Smooth muscle cell (in vitro differentiated cells): ENCODE data around the gene NR4A3. TPM values are rescaled to one million over a fixed set of nuclear protein-coding genes. Genes with fewer than 3 reads are reported as not detected.

Experiments
- DNase-seq: peaks from one replicate; lab custom pipeline; 2025; ENCODE audit not compliant: unreplicated experiment; lab: John Stamatoyannopoulos, UW
- H2AFZ ChIP-seq: fragments of 200-600 bp; sonication (generic); 2 replicates; pipeline ENCODE4 v1.6.0; 2016; ENCODE audit warnings: antibody characterized with exemption, low read depth, mild to moderate bottlenecking
- H3F3A ChIP-seq: fragments of 200-600 bp; sonication (generic); 2 replicates; pipeline ENCODE4 v1.6.0; 2017; ENCODE audit warnings: antibody characterized with exemption, low read depth
- H3K27ac ChIP-seq: fragments of 200-600 bp; sonication (generic); 2 replicates; pipeline ENCODE4 v1.5.1; 2016; ENCODE audit warnings: low read depth, mild to moderate bottlenecking
- H3K27me3 ChIP-seq: fragments of 200-600 bp; sonication (generic); 2 replicates; pipeline ENCODE4 v1.6.1; 2016; ENCODE audit warnings: low read depth, mild to moderate bottlenecking
- H3K36me3 ChIP-seq: fragments of 200-600 bp; sonication (generic); 2 replicates; pipeline ENCODE4 v1.5.1; 2016; ENCODE audit warnings: low read depth
- H3K4me1 ChIP-seq: fragments of 200-600 bp; sonication (generic); 2 replicates; pipeline ENCODE4 v1.5.1; 2016; ENCODE audit warnings: low read depth
- H3K4me2 ChIP-seq: fragments of 200-600 bp; sonication (generic); 2 replicates; pipeline ENCODE4 v1.6.0; 2016; ENCODE audit warnings: mild to moderate bottlenecking
- H3K4me3 ChIP-seq: fragments of 200-600 bp; sonication (generic); 2 replicates; pipeline ENCODE4 v1.5.1; 2016; ENCODE audit warnings: mild to moderate bottlenecking
- H3K79me2 ChIP-seq: fragments of 200-600 bp; sonication (generic); 2 replicates; pipeline ENCODE4 v1.6.0; 2016; ENCODE audit warnings: low read depth, mild to moderate bottlenecking
- H3K9ac ChIP-seq: fragments of 200-600 bp; sonication (generic); 2 replicates; pipeline ENCODE4 v1.6.0; 2016; ENCODE audit warnings: low read depth
- H3K9me3 ChIP-seq: fragments of 200-600 bp; sonication (generic); replicated peaks from 2 replicates; pipeline ENCODE4 v1.5.1; 2016; ENCODE audit warnings: low read depth
- H4K20me1 ChIP-seq: fragments of 200-600 bp; sonication (generic); 2 replicates; pipeline ENCODE4 v1.6.0; 2016; ENCODE audit warnings: low read depth
- CTCF ChIP-seq: fragments of 200-600 bp; sonication (generic); IDR thresholded peaks from 2 replicates; pipeline ENCODE4 v1.5.1; 2017; ENCODE audit warnings: borderline replicate concordance, mild to moderate bottlenecking, antibody characterized with exemption; ENCODE audit not compliant: insufficient read depth, poor library complexity, severe bottlenecking
- WGBS: methylation state at CpG from one replicate; pipeline ENCODE4 v1.1.7; 2016; ENCODE audit warnings: low lambda C conversion rate; 5-methylcytosine and 5-hydroxymethylcytosine counted together
- polyA plus RNA-seq: library from polyadenylated mRNA; unstranded; fragments of >200 nt; fragmentation: Nextera tagmentation; extraction: Ambion mirVana; gene quantifications from 2 replicates; pipeline ENCODE4 v1.2.1, GENCODE V29; 2016
- total RNA-seq: library from RNA; depleted of rRNA; stranded (reverse); fragments of >200 nt; gene quantifications from 2 replicates; pipeline ENCODE4 v1.2.3, GENCODE V29; 2014

NR4A3 gene
- total and polyA plus RNA-seq, 2 experiments from 2014 or later: 7.8 to 23.5 TPM

- Histone ChIP-seq H2AFZ (no peak overlapping the region), H3K4me3 (no peak overlapping the region), H3K79me2 (no peaks in the 10 kb centered on the region), H3K4me1 (no peaks in the 10 kb centered on the region), H3K27me3 (no peaks in the 10 kb centered on the region), H4K20me1 (no peaks in the 10 kb centered on the region), H3K36me3 (no peaks in the 10 kb centered on the region), H3K27ac (no peak overlapping the region), H3F3A (no peaks in the 10 kb centered on the region), H3K9ac (no peak overlapping the region), H3K4me2 (no peak overlapping the region), H3K9me3 (no peaks in the 10 kb centered on the region)
- TF ChIP-seq CTCF: no peak
- no peak for DNase-seq
- 33% methylated on average over 5 of the region's 5 CpGs for WGBS
Observed at GRCh38 chr9:99870126-99870525, 48.4 kb downstream of the NR4A3 start.

GRCh38 chr9:99873531-99873930, 51.8 kb downstream of the NR4A3 start:
- Histone ChIP-seq H3K27me3 (no peaks in the 10 kb centered on the region), H3K9me3 (no peaks in the 10 kb centered on the region), H3K4me2 (no peak overlapping the region), H3K27ac (no peak overlapping the region), H3K4me3 (no peak overlapping the region), H4K20me1 (no peaks in the 10 kb centered on the region), H3F3A (no peaks in the 10 kb centered on the region), H3K79me2 (no peaks in the 10 kb centered on the region), H2AFZ (no peak overlapping the region), H3K4me1 (no peaks in the 10 kb centered on the region), H3K36me3 (no peaks in the 10 kb centered on the region), H3K9ac (no peak overlapping the region)
- 72% methylated on average over 3 of the region's 3 CpGs for WGBS
- DNase-seq: no peak
- no peak for TF ChIP-seq CTCF

- no peaks in the 10 kb centered on the region for H4K20me1 ChIP-seq
- H3K9me3 ChIP-seq: no peaks in the 10 kb centered on the region
- no peak overlapping the region for H3K27ac ChIP-seq
- WGBS: 92% methylated on average over 4 of the region's 4 CpGs
- no peak overlapping the region for H3K4me3 ChIP-seq
- no peaks in the 10 kb centered on the region for H3K36me3 ChIP-seq
- no peak for TF ChIP-seq CTCF
- no peaks in the 10 kb centered on the region for H3K4me1 ChIP-seq
- H3K9ac ChIP-seq: no peak overlapping the region
- no peaks in the 10 kb centered on the region for H3F3A ChIP-seq
- H3K27me3 ChIP-seq: no peaks in the 10 kb centered on the region
- no peak overlapping the region for H2AFZ ChIP-seq
- DNase-seq: no peak
- no peaks in the 10 kb centered on the region for H3K79me2 ChIP-seq
- H3K4me2 ChIP-seq: no peak overlapping the region
Observed at GRCh38 chr9:99873943-99874584, 52.4 kb downstream of the NR4A3 start.

GRCh38 chr9:99876190-99876589, 54.5 kb downstream of the NR4A3 start:
- no peak for TF ChIP-seq CTCF
- Histone ChIP-seq H3K27ac (no peak overlapping the region), H3K9ac (no peak overlapping the region), H3K4me1 (no peaks in the 10 kb centered on the region), H3K79me2 (no peaks in the 10 kb centered on the region), H3K4me3 (no peak overlapping the region), H3K9me3 (no peaks in the 10 kb centered on the region), H2AFZ (no peak overlapping the region), H3K27me3 (no peaks in the 10 kb centered on the region), H3K36me3 (no peaks in the 10 kb centered on the region), H3F3A (no peaks in the 10 kb centered on the region), H4K20me1 (no peaks in the 10 kb centered on the region), H3K4me2 (no peak overlapping the region)
- no peak for DNase-seq
- WGBS: 100% methylated on average over 2 of the region's 2 CpGs
